SK-N-SH treated with all-trans-retinoic acid at 6 μM for 48 hours (cell line): ENCODE results near the gene KLHL34.

Source experiments
- ATAC-seq: fragments of 200-7000 bp; cut with Tn5 transposase; 3 replicates; pipeline ENCODE4 v1.9.1; 2020; ENCODE audit warnings: mild to moderate bottlenecking, moderate library complexity
- CSDC2 ChIP-seq: fragments of 250-450 bp; sonication (Bioruptor Pico); IDR thresholded peaks from 2 replicates; pipeline ENCODE4 v1.5.0; 2020; ENCODE audit warnings: mild to moderate bottlenecking, moderate library complexity
- ESRRG ChIP-seq: fragments of 250-450 bp; sonication (Bioruptor Pico); IDR thresholded peaks from 2 replicates; pipeline ENCODE4 v1.6.1; 2021; ENCODE audit warnings: mild to moderate bottlenecking
- GLIS3 ChIP-seq: fragments of 250-450 bp; sonication (Bioruptor Pico); IDR thresholded peaks from 2 replicates; pipeline ENCODE4 v1.5.0; 2020; ENCODE audit warnings: mild to moderate bottlenecking, moderate library complexity
- ISL1 ChIP-seq: fragments of 250-450 bp; sonication (Bioruptor Pico); IDR thresholded peaks from 2 replicates; pipeline ENCODE4 v2.1.2; 2022; ENCODE audit warnings: mild to moderate bottlenecking, moderate library complexity
- PPARA ChIP-seq: fragments of 250-450 bp; sonication (Bioruptor Pico); IDR thresholded peaks from 2 replicates; pipeline ENCODE4 v1.5.0; 2020; ENCODE audit warnings: mild to moderate bottlenecking, borderline replicate concordance
- RARB ChIP-seq: fragments of 250-450 bp; sonication (Bioruptor Pico); IDR thresholded peaks from 2 replicates; pipeline ENCODE4 v1.8.0; 2021; ENCODE audit warnings: mild to moderate bottlenecking, moderate library complexity
- SNAI2 ChIP-seq: fragments of 250-450 bp; sonication (Bioruptor Pico); IDR thresholded peaks from 2 replicates; pipeline ENCODE4 v1.5.0; 2020; ENCODE audit warnings: mild to moderate bottlenecking, moderate library complexity
- TCF4 ChIP-seq: fragments of 250-450 bp; sonication (Bioruptor Pico); IDR thresholded peaks from 2 replicates; pipeline ENCODE4 v1.8.0; 2021; ENCODE audit warnings: mild to moderate bottlenecking, moderate library complexity, borderline replicate concordance
- TOX ChIP-seq: fragments of 250-450 bp; sonication (Bioruptor Pico); IDR thresholded peaks from 2 replicates; pipeline ENCODE4 v1.8.0; 2021; ENCODE audit warnings: mild to moderate bottlenecking, moderate library complexity, borderline replicate concordance
- ZFP3 ChIP-seq: fragments of 250-450 bp; sonication (Bioruptor Pico); IDR thresholded peaks from 2 replicates; pipeline ENCODE4 v1.5.0; 2020; ENCODE audit warnings: mild to moderate bottlenecking, moderate library complexity
- ZNF565 ChIP-seq: fragments of 450-650 bp; formaldehyde crosslinking; conservative IDR thresholded peaks from 2 replicates; pipeline ENCODE4 v1.5.0; 2020; ENCODE audit warnings: low read depth, mild to moderate bottlenecking, moderate library complexity
- TF ChIP-seq, protein P1 (sequence below): fragments of 250-450 bp; sonication (Bioruptor Pico); IDR thresholded peaks from 2 replicates; pipeline ENCODE4 v1.8.0; 2020; ENCODE audit warnings: mild to moderate bottlenecking, moderate library complexity, borderline replicate concordance
- TF ChIP-seq, protein P2 (sequence below): fragments of 250-450 bp; sonication (Bioruptor Pico); IDR thresholded peaks from 2 replicates; pipeline ENCODE4 v1.8.0; 2021; ENCODE audit warnings: low read depth, mild to moderate bottlenecking, moderate library complexity, borderline replicate concordance
- TF ChIP-seq, protein P3 (sequence below): fragments of 250-450 bp; sonication (Bioruptor Pico); IDR thresholded peaks from 2 replicates; pipeline ENCODE4 v1.5.1; 2020; ENCODE audit warnings: low read depth, mild to moderate bottlenecking, moderate library complexity

KLHL34 gene, protein sequence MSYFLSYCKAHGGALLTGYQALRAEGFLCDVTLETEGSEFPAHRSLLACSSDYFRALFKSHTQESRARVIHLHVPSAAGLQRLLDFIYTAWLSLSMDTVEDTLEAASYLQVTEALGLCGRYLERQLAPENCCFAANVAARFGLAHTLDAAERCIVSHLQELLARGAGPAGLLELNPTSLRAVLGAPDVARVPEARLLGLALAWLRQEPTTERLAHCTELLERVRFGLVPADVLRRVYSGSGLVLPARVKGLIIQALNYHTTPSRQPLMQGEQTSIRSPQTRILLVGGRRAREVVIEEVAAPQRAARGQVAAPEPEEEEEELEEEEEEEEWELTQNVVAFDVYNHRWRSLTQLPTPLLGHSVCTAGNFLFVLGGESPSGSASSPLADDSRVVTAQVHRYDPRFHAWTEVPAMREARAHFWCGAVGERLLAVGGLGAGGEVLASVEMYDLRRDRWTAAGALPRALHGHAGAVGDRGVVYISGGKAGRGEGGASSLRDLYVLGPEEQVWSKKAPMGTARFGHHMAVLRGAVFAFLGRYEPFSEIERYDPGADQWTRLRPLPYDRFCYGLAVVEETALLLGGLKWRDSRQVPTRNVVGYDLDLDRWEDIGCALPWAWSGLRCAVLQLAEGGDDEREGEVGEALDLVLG

DNA sequence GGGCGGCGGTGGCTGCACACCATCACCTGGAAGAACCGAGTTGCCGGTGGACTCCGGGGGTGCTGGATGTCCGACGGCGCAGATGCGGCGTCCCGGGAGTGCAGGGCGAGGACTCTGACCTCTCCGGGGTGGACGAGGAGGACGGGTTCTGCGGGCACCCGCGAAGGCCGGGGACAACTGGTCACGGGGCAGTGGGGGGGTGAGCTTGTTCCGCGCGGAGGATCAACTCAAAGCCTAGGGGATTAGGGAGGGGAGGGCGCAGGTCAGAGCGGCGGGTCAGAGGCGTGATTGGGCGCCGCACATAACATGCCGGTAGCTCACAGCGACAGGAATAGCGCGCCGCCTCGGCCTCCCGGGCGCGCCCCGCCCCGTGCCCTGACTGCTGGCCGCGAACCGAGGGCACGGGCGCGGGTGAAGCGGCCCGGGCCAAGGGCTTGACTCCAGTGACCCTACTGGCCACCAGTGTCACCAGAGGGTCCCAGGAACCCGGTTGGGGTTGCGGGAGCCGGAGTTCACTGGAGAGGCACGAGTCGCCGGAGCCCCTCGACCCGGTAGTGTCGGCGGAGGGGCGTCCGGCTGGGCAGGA is at the start of gene KLHL34:
Gene KLHL34, minus strand, starts transcription at position 179 of the 586 bp plus-strand sequence. CDS start 542 bp downstream, outside the sequence.
- ATAC-seq, result no peak
- TF ChIP-seq, protein P1, sequence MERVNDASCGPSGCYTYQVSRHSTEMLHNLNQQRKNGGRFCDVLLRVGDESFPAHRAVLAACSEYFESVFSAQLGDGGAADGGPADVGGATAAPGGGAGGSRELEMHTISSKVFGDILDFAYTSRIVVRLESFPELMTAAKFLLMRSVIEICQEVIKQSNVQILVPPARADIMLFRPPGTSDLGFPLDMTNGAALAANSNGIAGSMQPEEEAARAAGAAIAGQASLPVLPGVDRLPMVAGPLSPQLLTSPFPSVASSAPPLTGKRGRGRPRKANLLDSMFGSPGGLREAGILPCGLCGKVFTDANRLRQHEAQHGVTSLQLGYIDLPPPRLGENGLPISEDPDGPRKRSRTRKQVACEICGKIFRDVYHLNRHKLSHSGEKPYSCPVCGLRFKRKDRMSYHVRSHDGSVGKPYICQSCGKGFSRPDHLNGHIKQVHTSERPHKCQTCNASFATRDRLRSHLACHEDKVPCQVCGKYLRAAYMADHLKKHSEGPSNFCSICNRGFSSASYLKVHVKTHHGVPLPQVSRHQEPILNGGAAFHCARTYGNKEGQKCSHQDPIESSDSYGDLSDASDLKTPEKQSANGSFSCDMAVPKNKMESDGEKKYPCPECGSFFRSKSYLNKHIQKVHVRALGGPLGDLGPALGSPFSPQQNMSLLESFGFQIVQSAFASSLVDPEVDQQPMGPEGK (CRISPR knock-in tag), result no peak
- TF ChIP-seq ESRRG (CRISPR knock-in tag), result no peak
- TF ChIP-seq ISL1 (CRISPR knock-in tag), result no peak
- TF ChIP-seq, protein P2, sequence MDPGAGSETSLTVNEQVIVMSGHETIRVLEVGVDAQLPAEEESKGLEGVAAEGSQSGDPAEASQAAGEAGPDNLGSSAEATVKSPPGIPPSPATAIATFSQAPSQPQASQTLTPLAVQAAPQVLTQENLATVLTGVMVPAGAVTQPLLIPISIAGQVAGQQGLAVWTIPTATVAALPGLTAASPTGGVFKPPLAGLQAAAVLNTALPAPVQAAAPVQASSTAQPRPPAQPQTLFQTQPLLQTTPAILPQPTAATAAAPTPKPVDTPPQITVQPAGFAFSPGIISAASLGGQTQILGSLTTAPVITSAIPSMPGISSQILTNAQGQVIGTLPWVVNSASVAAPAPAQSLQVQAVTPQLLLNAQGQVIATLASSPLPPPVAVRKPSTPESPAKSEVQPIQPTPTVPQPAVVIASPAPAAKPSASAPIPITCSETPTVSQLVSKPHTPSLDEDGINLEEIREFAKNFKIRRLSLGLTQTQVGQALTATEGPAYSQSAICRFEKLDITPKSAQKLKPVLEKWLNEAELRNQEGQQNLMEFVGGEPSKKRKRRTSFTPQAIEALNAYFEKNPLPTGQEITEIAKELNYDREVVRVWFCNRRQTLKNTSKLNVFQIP (CRISPR knock-in tag), result no peak
- TF ChIP-seq, protein P3, sequence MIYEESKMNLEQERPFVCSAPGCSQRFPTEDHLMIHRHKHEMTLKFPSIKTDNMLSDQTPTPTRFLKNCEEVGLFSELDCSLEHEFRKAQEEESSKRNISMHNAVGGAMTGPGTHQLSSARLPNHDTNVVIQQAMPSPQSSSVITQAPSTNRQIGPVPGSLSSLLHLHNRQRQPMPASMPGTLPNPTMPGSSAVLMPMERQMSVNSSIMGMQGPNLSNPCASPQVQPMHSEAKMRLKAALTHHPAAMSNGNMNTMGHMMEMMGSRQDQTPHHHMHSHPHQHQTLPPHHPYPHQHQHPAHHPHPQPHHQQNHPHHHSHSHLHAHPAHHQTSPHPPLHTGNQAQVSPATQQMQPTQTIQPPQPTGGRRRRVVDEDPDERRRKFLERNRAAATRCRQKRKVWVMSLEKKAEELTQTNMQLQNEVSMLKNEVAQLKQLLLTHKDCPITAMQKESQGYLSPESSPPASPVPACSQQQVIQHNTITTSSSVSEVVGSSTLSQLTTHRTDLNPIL (CRISPR knock-in tag), result no peak
- TF ChIP-seq CSDC2, result no peak
- no peak for TF ChIP-seq SNAI2

DNA sequence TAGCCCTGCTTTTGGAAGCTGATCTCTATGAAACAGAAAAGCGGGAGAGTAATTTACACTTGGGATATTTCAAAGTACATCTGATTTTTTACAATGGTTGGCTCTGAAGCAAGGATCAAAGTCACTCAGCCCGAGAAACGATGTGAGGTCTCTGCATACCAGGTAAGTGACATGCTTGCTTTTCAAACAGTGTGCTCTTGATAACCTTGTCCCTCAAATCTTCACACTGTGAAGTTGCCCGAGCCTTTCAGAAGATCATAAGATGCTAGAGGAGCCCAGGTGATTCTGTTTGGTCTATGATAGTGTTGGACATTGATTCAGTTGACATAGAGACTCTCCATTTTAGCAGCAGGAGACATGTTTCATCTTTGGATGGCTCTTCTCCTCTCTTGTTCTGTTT is 47.1 kb upstream of the KLHL34 start:
- TF ChIP-seq SNAI2, result no peak
- TF ChIP-seq, protein P1 (CRISPR knock-in tag), result no peak
- no peak for TF ChIP-seq TOX (CRISPR knock-in tag)
- no peak for TF ChIP-seq GLIS3
- no peak for TF ChIP-seq ESRRG (CRISPR knock-in tag)
- no peak for ATAC-seq

DNA sequence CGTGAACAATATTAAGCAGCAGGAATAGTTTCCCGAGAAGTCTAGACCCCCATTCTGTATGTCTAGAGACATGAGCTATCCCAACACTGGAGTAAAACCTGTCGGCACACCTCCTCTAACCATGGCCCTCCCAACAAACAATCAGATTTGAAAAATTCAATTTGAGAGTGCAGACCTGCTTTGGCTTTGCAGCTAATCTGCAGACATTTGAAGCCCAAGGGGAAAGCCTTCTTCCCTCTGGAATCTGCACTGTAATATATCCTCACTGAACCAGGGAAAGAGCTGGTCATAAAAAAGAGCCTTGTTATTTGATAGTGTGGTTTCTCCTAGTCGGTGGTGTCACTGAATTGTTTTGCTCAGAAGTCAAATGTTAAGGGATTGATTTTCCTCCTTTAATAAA is 44.6 kb upstream of the KLHL34 start:
- TF ChIP-seq, protein P2 (CRISPR knock-in tag), result no peak
- ATAC-seq, result no peak

DNA sequence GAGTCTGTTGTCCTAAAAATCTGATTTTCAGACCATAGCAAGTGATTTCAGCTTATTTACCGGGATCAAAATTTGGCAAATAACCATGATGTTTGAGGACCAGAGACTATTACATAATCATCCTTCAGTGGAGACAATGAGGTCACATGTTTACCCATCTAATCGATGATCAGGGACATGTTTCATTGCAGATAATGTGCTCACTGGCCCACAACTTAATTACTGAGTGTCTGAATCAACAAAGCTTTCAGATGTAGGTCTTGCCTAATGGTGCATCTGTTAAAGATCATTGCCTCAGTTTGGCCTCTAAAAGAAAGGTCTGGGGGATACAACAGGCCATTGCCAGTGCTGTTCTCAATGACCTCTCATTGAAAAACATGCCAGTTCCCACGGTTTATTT is 42.8 kb upstream of the KLHL34 start:
- TF ChIP-seq ISL1 (CRISPR knock-in tag), result peak; percentile 46; the same call in 1 of the 2 replicates
- no peak for TF ChIP-seq RARB (CRISPR knock-in tag)
- peak; percentile 90 for TF ChIP-seq TCF4 (CRISPR knock-in tag)
- TF ChIP-seq, all 23 proteins: peak for 2

DNA sequence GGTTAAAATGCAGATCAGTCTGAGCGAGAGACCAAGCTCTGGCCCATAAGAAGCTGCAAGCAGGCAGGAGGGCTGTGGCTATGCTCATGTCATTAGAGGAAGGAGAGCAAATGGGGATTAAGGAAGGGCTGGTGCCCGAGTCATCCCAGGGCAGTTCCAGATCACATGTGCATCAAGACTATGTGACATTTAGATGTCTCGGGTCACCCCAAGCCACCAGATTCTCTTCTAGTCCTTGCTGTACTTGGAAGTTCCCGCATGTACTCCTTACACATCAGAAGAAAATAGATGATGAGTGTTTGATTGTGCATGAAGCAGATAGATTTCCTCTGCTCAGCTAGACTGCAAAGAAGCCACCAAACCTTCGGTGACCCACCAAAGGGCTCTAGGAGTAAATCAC is 42.1 kb upstream of the KLHL34 start:
- TF ChIP-seq PPARA (no peak), ZNF565 (no peak), ZFP3 (CRISPR knock-in tag) (no peak)
- TF ChIP-seq, protein P3 (CRISPR knock-in tag), result no peak
- ATAC-seq, result no peak

More for the DNA sequence above, 42.8 kb upstream of the KLHL34 start:
- ATAC-seq, result no peak
